Mesendoderm (in vitro differentiated cells): ENCODE results near the gene EXTL1.
A peak's percentile ranks its signal among the peaks of the same experiment; 100 is the strongest.

Experiments
- DNase-seq: peaks from one replicate; pipeline ENCODE4 v3.0.0; 2013
- H2AK5ac ChIP-seq: 2 replicates; pipeline ENCODE4 v1.6.1; 2013; ENCODE audit warnings: low read length, inconsistent platforms
- H2BK120ac ChIP-seq: 2 replicates; pipeline ENCODE4 v1.6.1; 2013; ENCODE audit warnings: low read depth, mild to moderate bottlenecking, low read length, moderate library complexity, mixed read lengths
- H2BK15ac ChIP-seq: replicated peaks from 2 replicates; pipeline ENCODE4 v1.6.1; 2013; ENCODE audit warnings: low read depth, mild to moderate bottlenecking, moderate library complexity
- H2BK5ac ChIP-seq: 2 replicates; pipeline ENCODE4 v1.6.1; 2013; ENCODE audit warnings: low read length, inconsistent platforms
- H3K18ac ChIP-seq: 2 replicates; pipeline ENCODE4 v1.6.1; 2013; ENCODE audit warnings: mild to moderate bottlenecking, low read length, mixed read lengths
- H3K23ac ChIP-seq: one replicate; pipeline ENCODE4 v1.6.1; 2013; ENCODE audit warnings: low read length
- H3K27ac ChIP-seq: 2 replicates; pipeline ENCODE4 v1.5.1; 2013; ENCODE audit warnings: low read depth, mild to moderate bottlenecking, inconsistent platforms, low read length, moderate library complexity
- H3K27me3 ChIP-seq: 2 replicates; pipeline ENCODE4 v1.6.1; 2013; ENCODE audit warnings: low read length, control low read depth, mild to moderate bottlenecking, inconsistent platforms; ENCODE audit not compliant: insufficient read depth, poor library complexity
- H3K36me3 ChIP-seq: 2 replicates; pipeline ENCODE4 v1.6.1; 2013; ENCODE audit warnings: low read length, inconsistent platforms; ENCODE audit not compliant: control insufficient read depth, insufficient read depth
- H3K4ac ChIP-seq: one replicate; pipeline ENCODE4 v1.6.1; 2013; ENCODE audit warnings: low read depth, mild to moderate bottlenecking, low read length, moderate library complexity
- H3K4me1 ChIP-seq: 2 replicates; pipeline ENCODE4 v1.6.1; 2013; ENCODE audit warnings: low read depth, low read length, inconsistent platforms; ENCODE audit not compliant: control insufficient read depth
- H3K4me2 ChIP-seq: 2 replicates; pipeline ENCODE4 v1.6.1; 2013; ENCODE audit warnings: low read length
- H3K4me3 ChIP-seq: 2 replicates; pipeline ENCODE4 v1.5.1; 2013; ENCODE audit warnings: mild to moderate bottlenecking, low read length
- H3K56ac ChIP-seq: one replicate; pipeline ENCODE4 v1.6.1; 2013; ENCODE audit warnings: low read length
- H3K79me1 ChIP-seq: 2 replicates; pipeline ENCODE4 v1.6.1; 2013; ENCODE audit warnings: low read length, inconsistent platforms
- H3K79me2 ChIP-seq: 2 replicates; pipeline ENCODE4 v1.6.1; 2013; ENCODE audit warnings: mild to moderate bottlenecking, low read length; ENCODE audit not compliant: control insufficient read depth, insufficient read depth
- H3K9ac ChIP-seq: 2 replicates; pipeline ENCODE4 v1.6.1; 2013; ENCODE audit warnings: low read length, inconsistent platforms
- H4K5ac ChIP-seq: one replicate; pipeline ENCODE4 v1.6.1; 2013; ENCODE audit warnings: low read length
- H4K8ac ChIP-seq: one replicate; pipeline ENCODE4 v1.6.1; 2013; ENCODE audit warnings: low read depth, mild to moderate bottlenecking, control low read depth, low read length, moderate library complexity
- WGBS: extraction: QIAGEN DNeasy Blood & Tissue Kit; methylation state at CpG from one replicate; pipeline ENCODE4 v1.1.7; 2013; ENCODE audit warnings: low lambda C conversion rate, missing lambda C conversion rate; ENCODE audit not compliant: insufficient coverage; ENCODE audit errors: extremely low coverage; 5-methylcytosine and 5-hydroxymethylcytosine counted together

EXTL1 gene

GRCh38 chr1:26029054-26029863 lies 7.7 kb downstream of the EXTL1 start:
- no peak overlapping the region for H2AK5ac ChIP-seq
- no peak overlapping the region for H3K4me3 ChIP-seq
- no peak overlapping the region for H4K5ac ChIP-seq
- no peak overlapping the region for H3K4me2 ChIP-seq
- H3K27me3 ChIP-seq = no peaks in the 10 kb centered on the region
- no peak overlapping the region for H4K8ac ChIP-seq
- WGBS = no CpG with 5 or more reads among the region's 15 CpGs
- H2BK5ac ChIP-seq = no peak overlapping the region
- H3K79me1 ChIP-seq = no peaks in the 10 kb centered on the region
- H3K9ac ChIP-seq = no peak overlapping the region
- no peak overlapping the region for H3K27ac ChIP-seq
- H3K23ac ChIP-seq = no peak overlapping the region
- H3K36me3 ChIP-seq = no peaks in the 10 kb centered on the region
- no peaks in the 10 kb centered on the region for H3K79me2 ChIP-seq
- DNase-seq = no peak
- H3K4me1 ChIP-seq = no peaks in the 10 kb centered on the region
- no peak overlapping the region for H2BK15ac ChIP-seq
- H3K56ac ChIP-seq = no peak overlapping the region
- no peak overlapping the region for H2BK120ac ChIP-seq
- no peak overlapping the region for H3K18ac ChIP-seq
- H3K4ac ChIP-seq = no peak overlapping the region

GRCh38 chr1:26029864-26030481 lies 8.4 kb downstream of the EXTL1 start:
- no peak overlapping the region for H3K23ac ChIP-seq
- no peak overlapping the region for H2BK120ac ChIP-seq
- no peak overlapping the region for H2BK5ac ChIP-seq
- H2BK15ac ChIP-seq = no peak overlapping the region
- no peaks in the 10 kb centered on the region for H3K79me2 ChIP-seq
- H3K36me3 ChIP-seq = no peaks in the 10 kb centered on the region
- no peaks in the 10 kb centered on the region for H3K4me1 ChIP-seq
- no peaks in the 10 kb centered on the region for H3K79me1 ChIP-seq
- no peak overlapping the region for H3K56ac ChIP-seq
- no peaks in the 10 kb centered on the region for H3K27me3 ChIP-seq
- H3K4me2 ChIP-seq = no peak overlapping the region
- no peak overlapping the region for H4K5ac ChIP-seq
- no peak overlapping the region for H3K4me3 ChIP-seq
- H3K4ac ChIP-seq = no peak overlapping the region
- H3K9ac ChIP-seq = no peak overlapping the region
- WGBS = no CpG with 5 or more reads among the region's 7 CpGs
- no peak overlapping the region for H2AK5ac ChIP-seq
- DNase-seq = peak; percentile 55
- no peak overlapping the region for H3K27ac ChIP-seq
- no peak overlapping the region for H4K8ac ChIP-seq
- no peak overlapping the region for H3K18ac ChIP-seq

GRCh38 chr1:26031196-26031595 lies 9.6 kb downstream of the EXTL1 start:
- no peak overlapping the region for H2BK5ac ChIP-seq
- H3K79me1 ChIP-seq = no peaks in the 10 kb centered on the region
- no peak overlapping the region for H3K27ac ChIP-seq
- no peak overlapping the region for H2BK15ac ChIP-seq
- no peak overlapping the region for H3K4ac ChIP-seq
- WGBS = no CpG with 5 or more reads among the region's 4 CpGs
- no peak overlapping the region for H3K23ac ChIP-seq
- no peak overlapping the region for H2AK5ac ChIP-seq
- DNase-seq = no peak
- no peaks in the 10 kb centered on the region for H3K4me1 ChIP-seq
- H2BK120ac ChIP-seq = no peak overlapping the region
- no peaks in the 10 kb centered on the region for H3K79me2 ChIP-seq
- H3K9ac ChIP-seq = no peak overlapping the region
- H3K36me3 ChIP-seq = no peaks in the 10 kb centered on the region
- H3K18ac ChIP-seq = no peak overlapping the region
- no peak overlapping the region for H3K56ac ChIP-seq
- no peak overlapping the region for H4K5ac ChIP-seq
- H3K27me3 ChIP-seq = no peaks in the 10 kb centered on the region
- no peak overlapping the region for H4K8ac ChIP-seq
- H3K4me2 ChIP-seq = no peak overlapping the region
- no peak overlapping the region for H3K4me3 ChIP-seq

GRCh38 chr1:26031611-26032220 lies 10.1 kb downstream of the EXTL1 start:
- no peak overlapping the region for H3K27ac ChIP-seq
- H3K4me1 ChIP-seq = no peaks in the 10 kb centered on the region

GRCh38 chr1:26032656-26033357 lies 11.2 kb downstream of the EXTL1 start:
- DNase-seq = no peak
- Histone ChIP-seq H3K9ac (no peak overlapping the region), H2AK5ac (no peak overlapping the region), H3K4ac (no peak overlapping the region), H2BK5ac (no peak overlapping the region), H3K4me2 (no peak overlapping the region), H4K5ac (no peak overlapping the region), H3K18ac (no peak overlapping the region), H3K4me1 (no peaks in the 10 kb centered on the region), H4K8ac (no peak overlapping the region), H3K56ac (no peak overlapping the region), H3K27ac (no peak overlapping the region), H2BK15ac (no peak overlapping the region), H3K4me3 (no peak overlapping the region), H2BK120ac (no peak overlapping the region), H3K27me3 (no peaks in the 10 kb centered on the region), H3K79me1 (no peaks in the 10 kb centered on the region), H3K79me2 (no peaks in the 10 kb centered on the region), H3K36me3 (no peaks in the 10 kb centered on the region), H3K23ac (no peak overlapping the region)
- WGBS = no CpG with 5 or more reads among the region's 12 CpGs

More at GRCh38 chr1:26031611-26032220, 10.1 kb downstream of the EXTL1 start:
- Histone ChIP-seq H3K79me2 (no peaks in the 10 kb centered on the region), H2AK5ac (no peak overlapping the region), H3K4ac (no peak overlapping the region), H3K56ac (no peak overlapping the region), H3K9ac (no peak overlapping the region), H2BK15ac (no peak overlapping the region), H3K4me3 (no peak overlapping the region), H2BK5ac (no peak overlapping the region), H3K36me3 (no peaks in the 10 kb centered on the region), H3K79me1 (no peaks in the 10 kb centered on the region), H3K4me2 (no peak overlapping the region), H3K18ac (no peak overlapping the region), H3K23ac (no peak overlapping the region), H4K8ac (no peak overlapping the region), H4K5ac (no peak overlapping the region), H3K27me3 (no peaks in the 10 kb centered on the region), H2BK120ac (no peak overlapping the region)
- no peak for DNase-seq
- no CpG with 5 or more reads among the region's 3 CpGs for WGBS
